Nephron progenitor cell (in vitro differentiated cells): ENCODE results near the gene POMT1.
A peak's percentile ranks its signal among the peaks of the same experiment; 100 is the strongest.

Experiments
- DNase-seq: peaks from one replicate; pipeline ENCODE4 v3.0.0; 2021
- H3K27ac Mint-ChIP-seq: 2 replicates; pipeline ENCODE4 v1.8.0; 2021; ENCODE audit warnings: mild to moderate bottlenecking, moderate library complexity, mixed read lengths
- H3K27me3 Mint-ChIP-seq: 2 replicates; pipeline ENCODE4 v1.8.0; 2021; ENCODE audit warnings: mild to moderate bottlenecking, low read depth, mixed read lengths; ENCODE audit not compliant: poor library complexity
- H3K36me3 Mint-ChIP-seq: 2 replicates; pipeline ENCODE4 v1.8.0; 2021; ENCODE audit warnings: low read depth, mixed read lengths
- H3K4me1 Mint-ChIP-seq: 2 replicates; pipeline ENCODE4 v1.8.0; 2021; ENCODE audit warnings: mixed read lengths
- H3K4me3 Mint-ChIP-seq: 2 replicates; pipeline ENCODE4 v1.8.0; 2021; ENCODE audit warnings: mild to moderate bottlenecking, moderate library complexity, mixed read lengths
- H3K9me3 Mint-ChIP-seq: 2 replicates; pipeline ENCODE4 v1.8.0; 2021; ENCODE audit warnings: mild to moderate bottlenecking, moderate library complexity, mixed read lengths
- CTCF ChIP-seq: fragments of 200-600 bp; sonication (generic); IDR thresholded peaks from 2 replicates; pipeline ENCODE4 v1.5.0; 2021; ENCODE audit warnings: antibody characterized with exemption

Gene POMT1

GRCh38 chr9:131516100-131516499 lies 13.4 kb downstream of the POMT1 start:
- Mint-ChIP-seq H3K4me1 (no peaks in the 10 kb centered on the region), H3K9me3 (no peaks in the 10 kb centered on the region), H3K27ac (no peak overlapping the region), H3K4me3 (no peak overlapping the region), H3K27me3 (peaks cover 5% of the 10 kb centered on the region), H3K36me3 (peaks cover 49% of the 10 kb centered on the region)
- TF ChIP-seq CTCF, result no peak
- DNase-seq, result no peak

GRCh38 chr9:131516930-131517329 lies 14.2 kb downstream of the POMT1 start:
- H3K9me3 Mint-ChIP-seq, result no peaks in the 10 kb centered on the region
- H3K36me3 Mint-ChIP-seq, result peaks cover 47% of the 10 kb centered on the region
- peaks cover 5% of the 10 kb centered on the region for H3K27me3 Mint-ChIP-seq
- no peak overlapping the region for H3K27ac Mint-ChIP-seq
- no peak overlapping the region for H3K4me3 Mint-ChIP-seq
- DNase-seq, result no peak
- no peak for TF ChIP-seq CTCF
- H3K4me1 Mint-ChIP-seq, result no peaks in the 10 kb centered on the region

- no peaks in the 10 kb centered on the region for H3K4me1 Mint-ChIP-seq
- H3K36me3 Mint-ChIP-seq, result peaks cover 38% of the 10 kb centered on the region
- H3K27me3 Mint-ChIP-seq, result peaks cover 5% of the 10 kb centered on the region
- no peak for DNase-seq
- H3K9me3 Mint-ChIP-seq, result no peaks in the 10 kb centered on the region
- TF ChIP-seq CTCF, result no peak
- no peak overlapping the region for H3K4me3 Mint-ChIP-seq
- no peak overlapping the region for H3K27ac Mint-ChIP-seq
Measured at GRCh38 chr9:131517761-131518190, 15.1 kb downstream of the POMT1 start.

GRCh38 chr9:131518553-131518952 lies 15.8 kb downstream of the POMT1 start:
- Mint-ChIP-seq H3K27ac (no peak overlapping the region), H3K27me3 (peaks cover 3% of the 10 kb centered on the region), H3K36me3 (peaks cover 31% of the 10 kb centered on the region), H3K4me3 (no peak overlapping the region), H3K4me1 (no peaks in the 10 kb centered on the region), H3K9me3 (no peaks in the 10 kb centered on the region)
- no peak for DNase-seq
- no peak for TF ChIP-seq CTCF

GRCh38 chr9:131520503-131520902 lies 17.8 kb downstream of the POMT1 start:
- H3K4me1 Mint-ChIP-seq, result no peaks in the 10 kb centered on the region
- H3K4me3 Mint-ChIP-seq, result no peak overlapping the region
- no peaks in the 10 kb centered on the region for H3K27me3 Mint-ChIP-seq
- peaks cover 36% of the 10 kb centered on the region for H3K36me3 Mint-ChIP-seq
- DNase-seq, result no peak
- H3K27ac Mint-ChIP-seq, result no peak overlapping the region
- no peaks in the 10 kb centered on the region for H3K9me3 Mint-ChIP-seq
- TF ChIP-seq CTCF, result no peak

GRCh38 chr9:131521203-131521602 lies 18.5 kb downstream of the POMT1 start:
- no peak for TF ChIP-seq CTCF
- Mint-ChIP-seq H3K27me3 (no peaks in the 10 kb centered on the region), H3K9me3 (no peaks in the 10 kb centered on the region), H3K4me1 (no peaks in the 10 kb centered on the region), H3K4me3 (no peak overlapping the region), H3K36me3 (peaks cover 37% of the 10 kb centered on the region), H3K27ac (peak overlapping the region; percentile 83)
- DNase-seq, result no peak
